ENCODE measurements around the gene NFIB. TPM values are rescaled to one million over a fixed set of nuclear protein-coding genes. Genes with fewer than 3 reads are reported as not detected.

Gene NFIB
- polyA plus RNA-seq, 1 donor (not counting 4 experiments of a cell fraction or from before 2014, with no cell fraction given), result 8.9 TPM

DNA sequence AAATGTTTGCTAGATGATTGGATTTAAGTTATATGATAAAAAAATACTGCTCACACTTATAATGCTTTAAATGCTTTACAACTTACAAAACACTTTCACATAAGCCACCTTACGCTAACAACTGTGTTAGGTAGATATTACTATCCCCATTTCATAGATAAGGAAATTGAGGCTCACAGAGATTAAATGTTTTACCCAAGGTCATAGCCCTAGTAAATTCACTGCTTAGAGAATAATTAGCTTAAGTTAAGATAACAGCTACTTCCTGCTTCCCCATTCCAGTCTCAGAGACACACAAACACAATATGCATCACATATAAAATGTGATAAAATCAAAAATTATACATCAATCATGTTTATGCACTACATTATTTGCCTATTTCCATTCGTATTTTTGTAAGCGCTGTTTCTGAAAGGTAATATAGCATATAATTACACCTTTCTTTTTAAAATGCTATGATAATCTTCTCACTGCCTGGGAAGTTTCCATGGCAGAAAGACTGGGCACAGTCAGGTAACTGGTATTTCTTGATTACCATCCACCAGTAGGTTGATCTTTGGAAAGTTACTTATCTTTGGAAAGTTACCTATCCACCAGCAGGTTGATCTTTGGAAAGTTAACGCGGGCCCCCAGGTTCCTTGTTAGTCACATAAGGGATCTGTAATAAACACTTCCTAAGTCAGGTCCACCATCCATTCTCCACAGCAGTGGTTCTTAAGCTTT, 101.1 kb downstream of the NFIB start:
- Histone ChIP-seq H2AFZ (ENCODE audit: control insufficient read depth, low read length) (no peak overlapping the region), H3K9me3 (ENCODE audit: control insufficient read depth, low read depth, low read length) (no peaks in the 10 kb centered on the region), H3K9me1 (ENCODE audit: control insufficient read depth, extremely low read depth, insufficient read depth, low read length) (no peaks in the 10 kb centered on the region), H3K27me3 (ENCODE audit: control insufficient read depth, extremely low read depth, insufficient read depth, low read length) (no peaks in the 10 kb centered on the region), H3K36me3 (ENCODE audit: control insufficient read depth in 2 of 2, extremely low read depth in 1 of 2, insufficient read depth in 2 of 2, low read length in 2 of 2) (no peaks in the 10 kb centered on the region), H3K4me2 (ENCODE audit: control insufficient read depth, extremely low read depth, insufficient read depth, low read depth, low read length) (peak overlapping the region; percentile 25), H4K20me1 (ENCODE audit: control insufficient read depth, extremely low read depth, insufficient read depth, low read length) (no peaks in the 10 kb centered on the region), H3K9ac (ENCODE audit: control insufficient read depth, extremely low read depth, insufficient read depth, low read length) (no peak overlapping the region), H3K27ac (ENCODE audit: control insufficient read depth, insufficient read depth, low read length) (peak overlapping the region; percentile 41), H3K4me3 (ENCODE audit: control insufficient read depth in 2 of 3, extremely low read depth in 1 of 3, insufficient read depth in 2 of 3, low read depth in 1 of 3, low read length in 3 of 3) (no peak overlapping the region), H3K79me2 (ENCODE audit: control insufficient read depth, insufficient read depth, low read length) (peaks cover 29% of the 10 kb centered on the region), H3K4me1 (ENCODE audit: control insufficient read depth, extremely low read depth, insufficient read depth, low read length) (peaks cover 57% of the 10 kb centered on the region)
- TF ChIP-seq CTCF (optimal IDR thresholded peaks at IDR 0.05 in 1 of 3, IDR thresholded peaks at IDR 0.05 in 1 of 3, conservative IDR thresholded peaks at IDR 0.05 in 1 of 3; ENCODE audit: extremely low read depth in 1 of 3, insufficient read depth in 2 of 3, low read length in 3 of 3) (no peak), EZH2 (IDR thresholded peaks at IDR 0.05; ENCODE audit: low read length) (no peak)
- dilution Hi-C loops (cut with MboI; ENCODE audit: extremely low pct_ligation_motif_present, low sequenced_read_pairs), result no loop called here
- DNase-seq (ENCODE audit: low read depth, low spot score) (no peak), FAIRE-seq (peak; percentile 51)

DNA sequence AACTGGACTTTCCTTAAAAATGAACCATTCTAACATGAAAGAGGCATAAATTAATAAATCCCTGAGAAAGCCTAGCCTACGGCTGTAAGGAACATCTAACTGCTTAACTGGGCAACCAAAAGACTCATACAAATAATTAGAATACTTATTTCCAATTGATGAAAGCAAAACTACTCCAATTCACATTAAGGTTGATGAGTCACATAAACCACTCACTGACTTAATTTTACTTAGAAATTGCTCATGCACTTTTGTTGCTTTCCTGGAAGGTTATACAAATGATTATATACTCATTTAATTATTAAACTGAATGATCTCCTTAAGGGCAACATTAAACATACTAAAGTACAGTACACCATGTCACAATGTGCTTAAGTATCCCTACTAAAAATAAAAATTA, 101.9 kb downstream of the NFIB start:
- Histone ChIP-seq H3K4me3 (ENCODE audit: control insufficient read depth in 2 of 3, extremely low read depth in 1 of 3, insufficient read depth in 2 of 3, low read depth in 1 of 3, low read length in 3 of 3) (no peak overlapping the region), H3K27me3 (ENCODE audit: control insufficient read depth, extremely low read depth, insufficient read depth, low read length) (no peaks in the 10 kb centered on the region), H3K27ac (ENCODE audit: control insufficient read depth, insufficient read depth, low read length) (peak overlapping the region; percentile 41), H4K20me1 (ENCODE audit: control insufficient read depth, extremely low read depth, insufficient read depth, low read length) (no peaks in the 10 kb centered on the region), H3K36me3 (ENCODE audit: control insufficient read depth in 2 of 2, extremely low read depth in 1 of 2, insufficient read depth in 2 of 2, low read length in 2 of 2) (no peaks in the 10 kb centered on the region), H3K79me2 (ENCODE audit: control insufficient read depth, insufficient read depth, low read length) (peaks cover 37% of the 10 kb centered on the region), H3K9ac (ENCODE audit: control insufficient read depth, extremely low read depth, insufficient read depth, low read length) (no peak overlapping the region), H3K4me2 (ENCODE audit: control insufficient read depth, extremely low read depth, insufficient read depth, low read depth, low read length) (peak overlapping the region; percentile 61), H3K9me3 (ENCODE audit: control insufficient read depth, low read depth, low read length) (no peaks in the 10 kb centered on the region), H3K9me1 (ENCODE audit: control insufficient read depth, extremely low read depth, insufficient read depth, low read length) (no peaks in the 10 kb centered on the region), H3K4me1 (ENCODE audit: control insufficient read depth, extremely low read depth, insufficient read depth, low read length) (peaks cover 63% of the 10 kb centered on the region), H2AFZ (ENCODE audit: control insufficient read depth, low read length) (no peak overlapping the region)
- TF ChIP-seq EZH2 (IDR thresholded peaks at IDR 0.05; ENCODE audit: low read length), result no peak
- no peak for TF ChIP-seq CTCF (optimal IDR thresholded peaks at IDR 0.05 in 1 of 3, IDR thresholded peaks at IDR 0.05 in 1 of 3, conservative IDR thresholded peaks at IDR 0.05 in 1 of 3; ENCODE audit: extremely low read depth in 1 of 3, insufficient read depth in 2 of 3, low read length in 3 of 3)
- FAIRE-seq, result no peak
- DNase-seq (ENCODE audit: low read depth, low spot score), result no peak
- dilution Hi-C loops (cut with MboI; ENCODE audit: extremely low pct_ligation_motif_present, low sequenced_read_pairs), result no loop called here

Data from keratinocyte (primary cell).